PC-9 (cell line): ENCODE data around the gene DOCK2.

Experiments
- CTCF ChIP-seq: fragments of 200-600 bp; sonication (generic); conservative IDR thresholded peaks from 2 replicates; pipeline ENCODE4 v1.6.1; 2017; ENCODE audit warnings: mixed run types, antibody characterized with exemption, mild to moderate bottlenecking, moderate library complexity
- EZH2 ChIP-seq: fragments of 200-600 bp; sonication (generic); IDR thresholded peaks from 2 replicates; pipeline ENCODE4 v1.8.0; 2017; ENCODE audit warnings: antibody characterized with exemption, low read depth

DNA sequence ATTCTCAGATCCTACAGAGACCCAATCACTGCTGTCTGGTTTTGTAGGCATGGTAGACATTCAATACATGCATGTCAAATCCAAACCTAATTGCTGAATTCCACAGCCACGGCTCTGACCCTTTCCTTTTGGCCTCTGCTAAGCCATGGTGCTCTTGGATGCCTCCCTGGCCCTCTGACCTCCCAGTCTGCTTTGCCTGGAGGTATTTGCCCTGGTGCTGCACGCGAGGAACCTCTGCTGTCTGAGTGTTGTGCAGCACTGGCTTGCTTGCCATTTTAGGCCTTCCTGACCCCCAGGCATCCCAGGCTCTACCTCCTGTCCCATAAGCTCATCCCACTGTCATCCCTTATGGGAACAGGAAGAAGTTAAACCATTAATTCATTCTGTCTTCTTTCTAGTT, 60.9 kb downstream of the DOCK2 start:
- TF ChIP-seq CTCF (no peak), EZH2 (no peak)
